ENCODE data around the gene ZNF292.

- TF ChIP-seq POLR2A (IDR thresholded peaks at IDR 0.05; ENCODE audit: low read length) = no peak
- no peak for TF ChIP-seq GATA1 (IDR thresholded peaks at IDR 0.05; ENCODE audit: low read depth, low read length)
Observed at GRCh38 chr6:87180105-87180728, 24.9 kb downstream of the ZNF292 start.

Data from erythroblast (primary cell).